Stimulated activated CD8-positive, alpha-beta memory T cell treated with anti-CD3 and anti-CD28 coated beads, Interleukin-12 subunit alpha, Interleukin-12 subunit beta, amount 100 ng/mL, for 4 hours (primary cell): Measurements from ENCODE around the gene FAM241B.

Experiments
- DNase-seq: peaks from one replicate; pipeline ENCODE4 v3.0.0-alpha.2; 2020; ENCODE audit warnings: low read depth

Gene FAM241B

GRCh38 chr10:69649786-69650550 is 19.9 kb downstream of the FAM241B start:
- DNase-seq, result no peak

GRCh38 chr10:69650589-69651261 is 20.7 kb downstream of the FAM241B start:
- DNase-seq, result no peak

GRCh38 chr10:69651362-69651761 is 21.3 kb downstream of the FAM241B start:
- no peak for DNase-seq

DNA sequence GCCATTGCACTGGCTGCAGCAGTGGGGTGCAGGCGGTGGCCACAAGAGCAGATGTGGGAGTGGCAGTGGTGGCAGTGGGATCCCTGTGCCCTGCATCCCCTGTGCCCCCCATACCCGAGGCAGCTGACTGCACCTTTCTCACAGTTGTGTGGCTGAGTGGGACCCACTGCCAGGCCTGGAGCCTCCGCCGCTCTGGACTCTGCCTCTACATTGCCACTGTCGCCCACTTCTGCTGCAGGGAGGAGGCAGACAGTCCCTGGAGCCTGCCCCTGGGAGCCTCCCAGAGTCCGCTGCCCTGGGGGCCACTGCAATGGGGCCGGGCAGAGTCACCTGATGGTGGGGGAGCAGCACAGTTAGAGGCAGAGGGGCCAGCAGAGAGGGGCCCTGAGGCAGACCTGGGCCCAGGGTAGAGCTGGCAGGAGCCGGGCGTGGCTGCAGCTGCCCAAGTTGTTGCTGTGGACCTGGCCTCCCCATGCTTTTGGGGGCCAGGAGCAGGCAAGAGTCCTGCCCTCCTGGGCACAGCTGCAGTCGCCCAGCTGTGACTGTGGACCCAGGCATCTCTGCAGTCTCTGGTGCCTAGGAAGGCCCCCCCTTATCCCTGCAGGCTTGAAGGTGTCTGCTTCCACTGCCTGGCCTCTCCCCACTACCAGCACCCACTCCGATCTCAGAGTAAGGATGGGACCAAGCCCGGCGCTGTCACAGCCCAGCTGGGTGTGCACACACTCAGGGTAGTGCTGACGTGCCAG is 22.2 kb downstream of the FAM241B start:
- no peak for DNase-seq

DNA sequence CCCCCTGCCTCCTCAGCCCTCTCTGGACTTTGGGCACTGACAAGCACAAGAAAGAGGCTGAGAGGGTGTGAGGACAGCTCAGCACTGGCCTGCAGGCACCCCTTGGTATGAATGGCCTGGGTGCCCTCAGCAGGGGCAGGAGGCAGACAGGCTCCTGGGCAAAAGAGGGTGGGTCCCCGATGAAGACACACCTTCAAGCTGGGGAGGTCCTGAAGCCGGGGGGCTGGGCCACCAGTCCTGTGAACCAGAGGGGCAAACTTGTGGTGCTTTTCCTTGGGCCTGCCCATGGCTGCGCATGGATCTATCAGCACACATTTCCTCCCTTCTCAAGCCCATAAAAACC is 22.8 kb downstream of the FAM241B start:
- DNase-seq, result no peak

- no peak for DNase-seq
These were observed 23.5 kb downstream of the FAM241B start for GRCh38 chr10:69653561-69653960.

GRCh38 chr10:69655124-69655867 is 25.2 kb downstream of the FAM241B start:
- DNase-seq, result no peak

- no peak for DNase-seq
These were observed 26.0 kb downstream of the FAM241B start for GRCh38 chr10:69655868-69656555.

GRCh38 chr10:69656742-69657269 is 26.8 kb downstream of the FAM241B start:
- DNase-seq, result no peak

DNA sequence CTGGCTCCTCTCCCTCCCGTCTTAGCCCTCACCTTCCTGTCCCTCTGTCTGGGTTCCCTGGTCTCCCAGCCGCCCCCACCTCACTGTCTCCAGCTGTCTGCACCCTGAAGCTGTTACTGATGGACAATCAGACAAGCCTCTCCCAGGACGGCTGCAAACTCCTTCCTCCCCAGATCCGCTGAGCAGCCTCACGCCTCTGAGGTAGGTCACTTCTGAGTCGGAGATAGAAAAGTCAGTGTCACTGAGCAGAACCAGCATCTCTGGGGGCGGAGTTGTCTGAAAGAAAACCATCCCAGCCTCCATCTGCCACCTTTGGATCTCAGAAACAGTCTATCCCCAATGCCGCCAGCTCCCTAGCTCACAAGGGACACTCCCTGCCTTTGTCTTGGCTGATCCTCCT is 27.4 kb downstream of the FAM241B start:
- DNase-seq, result no peak

DNA sequence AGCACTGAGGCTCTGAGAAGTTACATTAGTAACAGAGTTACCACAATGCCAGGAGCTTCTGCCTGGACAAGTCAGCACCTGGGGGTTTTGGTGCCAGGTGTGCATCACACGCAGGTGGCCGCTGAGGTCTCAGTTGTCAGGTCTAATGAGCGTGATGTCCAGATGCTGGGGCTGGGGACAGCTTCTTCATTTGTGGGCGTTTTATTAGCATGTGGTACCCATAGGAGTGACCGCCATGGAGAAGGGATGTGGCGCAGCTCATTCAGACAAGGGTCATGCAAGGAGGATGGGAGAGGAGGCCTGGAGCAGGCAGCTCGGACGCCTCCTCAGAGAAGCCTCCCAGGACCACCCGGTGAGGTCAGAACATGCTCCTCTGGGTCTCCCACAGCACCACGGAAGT is 27.8 kb downstream of the FAM241B start:
- no peak for DNase-seq

- DNase-seq, result no peak
These were observed 29.4 kb downstream of the FAM241B start for GRCh38 chr10:69659241-69660038.

DNA sequence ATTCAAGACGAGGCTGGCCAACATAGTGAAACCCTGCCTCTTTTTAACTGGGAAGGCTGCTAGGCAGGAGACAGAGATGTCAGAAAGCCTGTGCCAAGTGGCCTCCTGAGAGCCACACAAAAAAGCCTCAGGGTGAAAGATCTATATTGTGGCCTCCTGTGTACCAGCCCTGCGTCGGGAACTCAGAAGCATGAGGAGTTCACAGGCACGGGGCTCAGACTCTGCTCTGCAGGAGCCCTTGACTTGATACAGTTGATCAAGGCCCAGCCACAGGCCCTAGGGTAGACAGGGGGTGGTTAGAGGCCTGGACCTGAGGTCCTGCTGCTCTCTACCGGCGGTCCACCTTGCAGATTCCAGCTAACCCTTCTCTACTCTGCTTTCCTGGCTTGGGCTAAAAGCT is 30.2 kb downstream of the FAM241B start:
- no peak for DNase-seq

DNA sequence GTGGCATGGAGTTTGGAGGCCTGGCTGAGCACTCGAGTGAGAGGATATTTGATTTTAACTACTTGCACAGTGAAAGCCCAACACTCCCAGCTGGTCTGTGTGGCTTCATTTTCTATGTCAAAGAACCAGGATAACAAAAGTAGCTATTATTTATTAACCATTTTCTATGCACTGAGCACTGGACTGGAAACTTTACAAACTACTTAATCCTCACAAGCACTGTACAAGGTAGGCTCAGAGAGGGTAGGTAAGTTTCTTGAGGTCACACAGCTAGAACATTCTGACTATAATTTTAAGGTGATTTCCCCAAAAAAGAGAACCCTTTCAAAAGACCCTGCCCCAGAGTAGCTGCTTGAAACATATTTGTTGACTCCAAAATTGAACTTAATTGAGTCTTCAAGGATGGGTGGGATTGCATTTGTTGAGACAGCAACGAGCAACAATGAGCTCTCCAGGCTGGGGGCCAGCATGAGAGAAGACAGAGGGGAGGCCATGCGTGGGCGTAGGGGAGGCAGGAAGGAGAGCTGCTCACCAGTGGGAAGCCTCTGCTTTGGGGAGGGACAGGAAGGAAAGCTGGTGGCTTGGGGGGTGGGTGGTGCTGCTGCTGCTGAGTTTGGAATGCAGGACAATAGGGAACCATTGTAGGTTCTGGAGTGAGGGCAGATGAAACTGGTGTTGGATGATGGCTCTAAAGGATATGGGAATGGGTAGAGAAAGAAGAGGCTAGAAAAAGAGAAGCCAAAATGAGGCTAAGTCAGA is 31.5 kb downstream of the FAM241B start:
- DNase-seq, result no peak

DNA sequence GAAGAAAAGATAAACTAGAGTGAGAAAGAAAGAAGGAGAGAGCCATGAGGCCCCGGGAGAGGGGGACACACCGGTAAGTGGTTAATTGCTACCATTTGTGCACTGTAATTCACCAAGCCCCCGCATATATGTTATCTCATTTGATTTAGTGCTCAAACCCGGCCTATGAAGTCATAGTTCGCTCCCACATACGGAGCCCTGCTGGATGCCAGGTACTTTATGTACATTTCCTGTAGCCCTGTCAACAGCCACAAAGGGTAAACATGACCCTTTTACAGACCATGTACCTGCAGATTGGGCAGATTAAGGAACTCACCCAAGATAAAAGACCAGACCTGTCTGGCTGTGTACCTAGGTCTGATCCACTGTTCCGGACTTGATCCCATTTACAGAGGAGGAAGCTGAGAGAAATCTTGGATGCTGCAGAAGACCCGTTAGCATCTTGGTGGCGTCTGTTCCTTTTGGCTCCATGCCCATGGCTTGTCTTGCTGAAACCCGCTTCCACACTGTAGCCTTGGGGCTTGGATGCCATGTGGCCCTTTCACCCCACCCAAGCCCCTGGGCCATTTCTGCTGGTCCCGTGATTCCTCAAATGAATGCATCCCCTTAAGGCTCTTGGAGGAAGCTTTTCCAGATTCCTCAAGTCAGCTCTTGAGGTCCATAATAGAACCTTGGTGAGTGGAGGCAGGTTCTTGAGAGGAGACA is 32.3 kb downstream of the FAM241B start:
- no peak for DNase-seq

DNA sequence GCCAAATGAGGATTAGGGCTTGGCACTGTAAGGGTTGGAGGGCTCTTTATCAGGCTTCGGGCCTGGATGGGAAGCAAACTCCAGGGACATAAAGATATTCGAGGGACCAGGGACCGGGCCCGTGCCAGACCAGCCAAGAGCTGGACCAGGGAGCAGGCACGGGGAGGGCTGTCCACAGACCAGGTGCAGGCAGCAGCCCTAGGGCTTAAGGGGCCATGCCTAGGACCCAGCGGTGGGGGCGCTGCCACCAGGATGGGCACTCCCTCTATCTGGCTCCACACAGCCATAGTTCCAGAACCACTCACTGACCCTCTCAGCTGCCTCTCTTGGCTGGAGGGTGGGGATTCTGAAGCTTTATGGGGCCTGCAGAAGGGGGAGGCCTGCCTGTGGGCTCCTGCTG is 32.9 kb downstream of the FAM241B start:
- DNase-seq, result no peak

DNA sequence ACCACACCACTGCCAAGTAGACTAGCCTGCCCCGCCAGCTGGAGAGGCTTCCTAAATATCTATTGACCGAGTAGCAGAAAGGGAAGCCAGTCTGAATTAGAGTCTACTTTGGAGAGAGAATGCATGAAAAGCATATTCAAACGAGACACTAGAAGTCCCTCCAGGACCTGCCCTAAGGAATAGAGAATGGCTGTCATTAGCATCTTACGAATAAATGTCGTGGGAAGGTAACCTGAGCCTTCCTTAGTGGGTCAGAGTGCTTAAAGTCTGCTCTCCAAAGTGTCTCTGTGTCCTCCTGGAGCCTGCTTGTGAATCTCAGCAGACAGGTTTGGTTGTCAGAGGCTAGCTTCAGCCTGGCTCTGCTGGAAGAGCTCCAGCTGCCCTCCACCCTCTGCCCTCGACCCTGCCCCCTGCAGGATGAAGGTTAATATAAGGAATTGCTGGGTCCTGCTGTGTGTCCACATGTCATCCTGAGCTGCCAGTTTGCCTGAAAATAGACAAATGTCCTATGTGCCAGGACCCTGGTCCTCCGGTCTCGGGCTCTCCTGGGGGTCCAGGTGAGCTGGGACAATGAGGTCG is 33.4 kb downstream of the FAM241B start:
- DNase-seq, result no peak

DNA sequence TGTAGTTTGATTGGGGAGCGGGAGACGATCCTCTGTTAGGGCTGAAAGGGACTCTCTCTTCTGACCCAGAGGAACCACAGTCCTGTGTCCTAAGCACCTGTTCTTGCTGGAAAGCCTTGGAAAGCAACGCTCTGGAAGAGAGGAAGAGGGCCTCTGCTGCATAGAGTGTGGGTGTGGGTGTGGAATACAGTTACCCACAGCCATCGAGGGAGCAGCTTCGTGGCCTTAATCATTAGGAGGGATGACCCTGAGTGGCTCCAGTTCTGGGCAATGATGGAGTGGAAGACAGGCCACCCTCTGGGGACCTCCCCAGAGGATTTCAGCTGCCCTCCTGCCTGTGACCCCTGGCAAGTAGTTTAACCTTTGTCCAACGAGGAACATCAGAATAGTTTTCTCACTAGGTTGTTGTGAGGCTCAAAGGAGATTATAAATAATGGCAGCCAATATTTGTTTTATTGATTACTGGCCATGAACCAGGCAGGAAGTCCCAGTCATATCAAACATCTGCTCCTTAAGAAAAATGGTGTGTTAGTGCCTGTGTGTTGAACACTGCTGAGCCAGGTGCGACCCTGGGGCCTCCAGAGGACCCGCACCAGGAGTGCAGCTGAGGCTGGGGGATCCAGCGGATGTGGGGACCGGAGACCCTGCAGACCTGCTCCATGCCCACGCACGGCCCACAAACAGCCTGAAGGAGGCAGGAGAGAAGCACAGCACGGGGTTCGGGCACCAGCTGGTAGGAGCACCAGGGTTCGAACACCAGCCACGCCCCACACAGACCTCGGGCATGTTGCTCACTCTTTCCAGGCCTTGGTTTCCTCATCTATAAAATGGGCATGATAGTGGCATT is 35.6 kb downstream of the FAM241B start:
- DNase-seq, result no peak
